GM13977 (cell line): ENCODE data around the gene ABCG8.

Experiments
- DNase-seq: peaks from one replicate; pipeline ENCODE4 v3.0.0; 2012; ENCODE audit warnings: low spot score
- in situ Hi-C: fragments of 300-500 bp; cut with MboI; formaldehyde crosslinking; loops from one replicate; pipeline ENCODE4 v1.12.0; 2022; ENCODE audit warnings: low sequenced_read_pairs, low pct_unique_long_range_greater_than_20kb, mixed read lengths, inconsistent platforms; ENCODE audit not compliant: unreplicated experiment
- TF ChIP-seq, protein P1 (sequence below): IDR thresholded peaks from 2 replicates; pipeline ENCODE4 v1.5.1; 2012; ENCODE audit warnings: mild to moderate bottlenecking, control low read depth; ENCODE audit not compliant: insufficient read depth; ENCODE audit errors: extremely low read depth, missing control alignments

The ABCG8 gene

DNA sequence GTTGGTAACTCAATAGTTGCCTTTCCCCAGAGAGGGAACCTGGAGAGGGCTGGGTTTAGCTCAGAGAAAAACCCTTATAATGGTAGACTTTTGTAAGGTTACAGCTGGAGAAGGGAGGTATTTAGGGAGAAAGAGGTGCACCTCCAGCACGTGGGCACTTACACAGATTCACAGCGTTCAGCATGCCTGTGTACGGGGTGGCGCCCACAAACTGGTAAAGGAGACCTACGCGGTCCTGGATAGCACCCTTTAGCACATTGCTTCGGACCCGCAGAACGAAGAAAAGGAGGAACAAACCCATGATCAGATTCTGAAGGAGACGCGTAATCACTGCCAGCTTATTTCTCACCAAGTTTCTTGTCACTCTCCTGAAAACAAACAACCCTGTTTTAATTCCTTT lies 15.0 kb upstream of the ABCG8 start:
- in situ Hi-C loops, result no loop called here
- TF ChIP-seq, protein P1, sequence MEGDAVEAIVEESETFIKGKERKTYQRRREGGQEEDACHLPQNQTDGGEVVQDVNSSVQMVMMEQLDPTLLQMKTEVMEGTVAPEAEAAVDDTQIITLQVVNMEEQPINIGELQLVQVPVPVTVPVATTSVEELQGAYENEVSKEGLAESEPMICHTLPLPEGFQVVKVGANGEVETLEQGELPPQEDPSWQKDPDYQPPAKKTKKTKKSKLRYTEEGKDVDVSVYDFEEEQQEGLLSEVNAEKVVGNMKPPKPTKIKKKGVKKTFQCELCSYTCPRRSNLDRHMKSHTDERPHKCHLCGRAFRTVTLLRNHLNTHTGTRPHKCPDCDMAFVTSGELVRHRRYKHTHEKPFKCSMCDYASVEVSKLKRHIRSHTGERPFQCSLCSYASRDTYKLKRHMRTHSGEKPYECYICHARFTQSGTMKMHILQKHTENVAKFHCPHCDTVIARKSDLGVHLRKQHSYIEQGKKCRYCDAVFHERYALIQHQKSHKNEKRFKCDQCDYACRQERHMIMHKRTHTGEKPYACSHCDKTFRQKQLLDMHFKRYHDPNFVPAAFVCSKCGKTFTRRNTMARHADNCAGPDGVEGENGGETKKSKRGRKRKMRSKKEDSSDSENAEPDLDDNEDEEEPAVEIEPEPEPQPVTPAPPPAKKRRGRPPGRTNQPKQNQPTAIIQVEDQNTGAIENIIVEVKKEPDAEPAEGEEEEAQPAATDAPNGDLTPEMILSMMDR, result no peak
- no peak for DNase-seq

DNA sequence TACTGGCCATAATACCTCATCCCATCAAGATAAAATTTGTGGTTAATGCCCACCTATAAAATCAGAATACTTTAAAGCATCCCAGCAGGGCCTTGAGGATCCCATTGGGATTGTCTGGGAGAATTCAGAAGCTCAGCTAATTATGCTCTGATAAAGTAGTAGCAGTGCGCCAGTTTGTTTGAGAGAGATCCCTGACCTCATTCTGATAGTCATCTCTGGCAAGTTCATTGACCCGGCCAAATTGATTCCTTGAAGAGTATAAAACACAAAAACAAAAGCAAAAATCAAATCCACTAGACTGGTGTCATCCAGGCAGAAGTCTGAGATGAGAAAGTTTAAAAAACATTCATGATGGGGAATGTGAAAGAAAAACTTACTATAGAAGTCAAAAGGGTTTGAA lies 14.3 kb upstream of the ABCG8 start:
- TF ChIP-seq, protein P1, result no peak
- in situ Hi-C loops, result no loop called here

DNA sequence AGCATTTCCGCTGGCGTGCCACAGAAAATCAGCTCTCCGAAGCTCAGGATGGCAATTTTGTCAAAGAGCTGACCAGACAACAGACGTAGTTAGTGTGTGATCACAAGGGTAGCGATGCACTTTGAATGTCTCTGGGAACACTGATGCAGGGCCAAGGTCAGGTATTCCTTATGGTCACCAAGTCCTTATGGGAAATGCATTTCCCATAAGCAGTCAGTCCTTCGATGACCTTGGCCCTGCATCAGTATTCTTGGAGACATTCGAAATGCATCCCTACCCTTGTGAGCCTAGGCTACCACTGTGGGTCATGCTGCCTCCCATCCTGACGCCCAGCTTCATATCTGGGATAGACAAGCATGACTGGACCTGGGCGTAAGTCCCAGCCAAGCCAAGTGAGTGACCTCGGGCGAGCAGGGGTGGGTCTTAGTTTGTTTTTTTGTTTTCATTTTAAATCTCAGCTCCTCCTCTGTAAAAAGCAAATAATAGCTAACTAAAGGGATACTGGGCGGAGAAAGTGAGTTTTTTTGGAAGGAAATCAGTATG lies 13.7 kb upstream of the ABCG8 start:
- TF ChIP-seq, protein P1, result no peak
- in situ Hi-C loops, result no loop called here
- no peak for DNase-seq

More for the DNA sequence above, 14.3 kb upstream of the ABCG8 start:
- no peak for DNase-seq

DNA sequence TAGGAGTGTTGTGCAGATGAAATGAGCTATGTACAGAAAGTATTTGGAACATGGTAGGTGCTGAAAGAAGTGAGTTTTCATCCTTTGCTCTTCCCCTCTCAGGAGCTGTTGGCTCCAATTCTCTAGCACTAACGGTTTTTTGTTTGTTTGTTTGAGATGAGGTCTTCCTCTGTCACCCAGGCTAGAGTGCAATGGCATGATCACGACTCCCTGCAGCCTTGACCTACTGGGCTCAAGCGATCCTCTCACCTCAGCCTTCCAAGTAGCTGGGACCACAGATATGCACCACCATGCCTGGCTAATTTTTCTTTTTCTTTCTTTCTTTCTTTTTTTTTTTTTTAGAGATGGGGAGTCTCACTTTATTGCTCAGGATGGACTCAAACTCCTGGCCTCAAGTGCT lies 12.9 kb upstream of the ABCG8 start:
- in situ Hi-C loops, result no loop called here
- TF ChIP-seq, protein P1, result no peak
- DNase-seq, result no peak

DNA sequence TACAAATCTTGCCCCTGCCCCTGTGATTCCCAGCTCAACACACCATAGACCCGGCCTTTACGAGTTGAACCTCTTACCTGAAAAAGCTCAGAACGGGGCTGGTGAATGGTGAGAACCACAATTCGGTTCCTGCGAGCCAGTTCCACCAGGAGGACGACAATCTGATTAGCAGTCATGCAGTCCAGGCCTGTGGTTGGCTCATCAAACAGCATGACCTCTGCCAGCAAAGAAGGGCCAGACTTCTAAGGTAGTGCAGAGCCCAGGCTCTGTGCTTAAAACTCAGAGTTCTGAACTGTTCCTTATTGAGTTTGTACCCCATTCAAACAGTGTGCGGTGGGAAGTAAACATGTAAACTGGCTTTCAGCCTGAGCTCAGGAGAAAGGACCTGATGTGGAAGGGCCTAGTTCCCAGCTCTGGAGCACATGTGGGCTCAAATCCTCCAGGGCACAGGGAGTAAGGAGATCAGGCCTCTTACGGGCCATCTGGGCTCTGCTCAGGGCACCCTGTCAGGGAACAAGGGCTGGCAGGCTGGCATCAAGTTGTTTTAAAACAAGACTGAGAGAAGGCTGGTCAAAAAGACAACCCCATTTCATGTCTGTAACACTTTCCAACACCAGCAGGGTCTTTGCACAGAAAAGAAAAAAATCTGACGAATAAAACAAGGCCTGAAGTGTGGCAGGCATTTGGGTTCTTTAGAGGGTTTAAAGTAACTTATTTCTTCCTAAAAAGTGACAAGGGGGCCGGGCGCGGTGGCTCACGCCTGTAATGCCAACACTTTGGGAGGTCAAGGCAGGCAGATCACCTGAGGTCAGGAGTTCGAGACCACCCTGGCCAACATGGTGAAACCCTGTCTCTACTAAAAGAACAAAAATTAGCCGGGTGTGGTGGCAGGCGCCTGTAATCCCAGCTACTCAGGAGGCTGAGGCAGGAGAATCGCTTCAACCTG lies 12.2 kb upstream of the ABCG8 start:
- no peak for DNase-seq
- TF ChIP-seq, protein P1, result no peak
- in situ Hi-C loops, result no loop called here

DNA sequence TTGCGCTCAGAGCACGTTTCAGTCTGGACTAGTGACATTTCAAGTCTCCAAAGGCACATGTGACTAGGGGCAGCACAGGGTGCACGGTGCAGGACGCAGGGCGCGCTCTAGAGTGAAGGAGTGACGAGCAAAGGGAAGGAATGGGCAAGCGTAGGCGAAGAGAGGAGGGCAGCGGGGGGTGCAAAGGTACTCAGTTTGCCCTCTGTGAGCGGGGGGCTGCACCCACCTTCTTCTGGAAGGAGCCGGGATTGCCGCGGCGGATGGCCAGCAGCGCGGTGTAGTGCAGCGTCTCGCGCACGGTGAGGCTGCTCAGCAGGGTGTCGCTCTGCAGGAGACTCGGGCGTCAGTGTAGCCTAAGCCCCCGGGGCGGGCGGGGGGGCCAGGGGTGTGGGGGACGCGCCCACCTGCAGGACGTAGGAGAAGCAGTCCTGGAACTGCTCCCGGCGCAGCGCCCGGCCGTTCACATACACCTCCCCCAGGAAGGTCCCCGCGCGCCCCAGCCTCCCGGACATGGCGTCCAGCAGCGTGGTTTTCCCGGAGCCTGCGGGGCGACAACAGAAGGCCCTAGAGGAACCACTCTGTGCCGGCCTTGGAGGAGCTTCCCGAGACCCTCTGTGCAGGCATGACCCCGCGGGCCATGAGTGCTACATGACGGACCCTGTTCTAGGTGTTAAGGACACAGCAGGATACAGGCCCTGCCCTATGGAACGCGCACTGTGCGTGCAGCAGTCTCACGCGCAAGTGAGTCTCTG lies 7.1 kb upstream of the ABCG8 start:
- no peak for DNase-seq
- TF ChIP-seq, protein P1, result no peak
- in situ Hi-C loops, result no loop called here
